HG02678 (cell line): Measurements from ENCODE around the gene KCNQ1.

ENCODE experiments used
- ATAC-seq: cut with Tn5 transposase; IDR thresholded peaks from one replicate; pipeline ENCODE4 v1.9.1; 2021; ENCODE audit warnings: mild to moderate bottlenecking, moderate library complexity; ENCODE audit not compliant: unreplicated experiment

Gene KCNQ1

DNA sequence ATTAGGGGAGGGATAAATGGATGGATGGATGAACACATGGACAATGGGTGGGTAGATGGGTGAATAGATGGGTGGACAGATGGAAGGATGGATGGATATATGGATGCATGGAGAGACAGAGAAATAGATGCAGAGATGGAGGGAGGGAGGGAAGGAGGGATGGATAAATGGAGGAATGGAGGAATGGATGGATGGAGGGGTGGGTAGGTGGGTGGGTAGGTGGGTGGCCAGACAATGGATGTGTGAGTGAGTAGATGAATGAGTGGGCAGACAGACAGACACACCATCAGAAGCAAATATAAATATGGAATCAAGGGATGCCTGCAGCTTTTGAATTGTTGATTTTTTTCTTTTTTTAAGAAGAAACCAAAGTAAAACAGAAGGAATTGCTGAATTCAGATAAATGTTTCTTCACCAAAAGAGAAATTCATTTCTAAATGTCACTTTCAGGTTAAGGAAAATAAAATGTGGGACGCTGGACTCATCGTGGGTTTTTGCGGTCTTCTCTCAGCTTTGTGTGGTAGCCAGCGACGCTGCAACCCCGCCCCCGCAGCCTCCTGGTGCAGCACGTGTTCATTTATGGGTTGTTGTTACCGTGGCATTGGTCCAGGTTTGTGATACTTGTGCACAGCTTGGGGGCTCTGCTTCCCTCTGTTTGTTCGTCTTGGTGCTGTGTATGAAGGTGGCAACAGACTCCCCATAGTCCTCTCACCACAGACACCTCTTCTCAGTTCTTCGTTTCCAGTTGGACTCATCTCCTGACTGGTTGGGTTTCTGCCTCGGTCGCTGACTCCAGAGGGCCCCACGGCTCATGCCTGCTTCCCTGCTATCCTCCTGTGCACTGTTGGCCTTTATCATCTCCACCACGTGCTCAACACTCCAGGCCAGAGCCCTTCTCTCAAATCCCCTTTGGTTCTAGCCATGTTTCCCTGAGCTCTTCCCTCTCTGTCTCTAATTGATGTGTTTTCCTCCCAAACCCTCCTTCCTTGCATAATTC lies 364.3 kb downstream of the KCNQ1 start:
- no peak for ATAC-seq

- ATAC-seq: no peak
Measured at GRCh38 chr11:2809854-2810253, 365.0 kb downstream of the KCNQ1 start.

GRCh38 chr11:2810411-2811205 lies 365.8 kb downstream of the KCNQ1 start:
- ATAC-seq: no peak

- no peak for ATAC-seq
Measured at GRCh38 chr11:2811206-2812091, 366.6 kb downstream of the KCNQ1 start.

DNA sequence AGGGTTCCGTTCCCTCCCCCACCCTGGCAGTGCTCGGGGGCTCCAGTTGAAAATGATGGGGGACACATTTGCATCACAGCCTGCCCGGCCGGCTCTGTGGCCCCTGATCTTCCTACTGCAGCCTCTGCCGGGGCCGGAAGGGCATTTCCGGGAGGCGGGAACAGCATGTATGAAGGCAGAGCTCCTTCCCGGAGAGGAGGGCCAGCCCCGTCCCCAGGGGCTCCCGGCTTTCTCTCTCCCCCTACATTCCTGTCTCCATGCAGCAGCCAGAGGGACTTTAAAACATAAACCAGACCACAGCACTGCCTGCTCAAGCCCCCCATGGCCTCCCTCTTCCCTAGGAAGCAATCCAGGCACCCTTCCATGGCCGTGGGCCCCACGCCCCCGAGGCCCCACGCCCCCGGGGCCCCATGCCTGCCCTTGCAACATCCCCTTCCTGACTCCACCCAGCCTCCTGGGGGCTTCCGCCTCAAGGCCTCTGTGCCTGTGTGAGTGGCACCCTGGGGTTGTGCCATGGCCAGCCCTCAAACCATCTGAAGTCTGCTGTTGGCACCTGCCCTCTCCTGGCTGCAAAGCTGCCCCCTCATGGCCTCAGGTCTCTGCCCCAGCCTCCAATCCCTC lies 367.7 kb downstream of the KCNQ1 start:
- ATAC-seq: no peak

GRCh38 chr11:2813141-2813908 lies 368.5 kb downstream of the KCNQ1 start:
- no peak for ATAC-seq

DNA sequence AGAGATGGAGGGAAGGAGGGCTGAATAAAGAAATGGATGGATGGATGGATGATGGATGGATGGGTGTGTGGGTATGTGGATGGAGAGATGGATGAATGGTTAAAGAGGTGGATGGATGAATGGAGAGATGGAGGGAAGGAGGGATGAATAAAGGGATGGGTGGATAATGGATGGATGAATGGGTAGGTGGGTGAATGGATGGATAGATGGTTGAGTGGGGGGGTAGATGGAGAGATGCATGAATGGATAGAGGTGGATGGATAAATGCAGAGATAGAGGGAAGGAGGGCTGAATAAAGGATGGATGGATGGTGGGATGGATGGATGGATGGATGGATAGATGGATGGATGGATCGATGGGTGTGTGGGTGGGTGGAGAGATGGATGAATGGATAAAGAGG lies 369.2 kb downstream of the KCNQ1 start:
- no peak for ATAC-seq

DNA sequence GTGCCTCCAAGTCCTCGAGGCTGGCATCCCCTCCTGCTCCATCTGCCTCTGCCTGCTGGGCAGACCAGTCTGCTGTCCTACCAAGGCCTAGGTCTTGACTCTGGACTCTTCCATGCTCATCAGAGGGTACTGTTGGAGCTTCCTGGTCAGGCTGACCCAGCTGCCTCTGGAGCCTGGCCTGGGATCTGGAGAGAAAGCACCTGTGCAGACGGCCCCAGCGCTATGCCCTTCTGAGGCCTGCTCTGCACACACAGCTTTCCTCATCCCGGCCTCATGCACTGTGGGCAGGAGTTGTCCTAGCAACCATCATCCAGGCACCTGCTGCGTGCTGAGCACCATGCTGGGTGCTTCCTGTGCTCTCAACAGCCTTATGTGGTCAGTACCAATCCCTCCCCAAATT lies 369.9 kb downstream of the KCNQ1 start:
- ATAC-seq: no peak

- no peak for ATAC-seq
Measured at GRCh38 chr11:2815762-2816496, 371.1 kb downstream of the KCNQ1 start.

DNA sequence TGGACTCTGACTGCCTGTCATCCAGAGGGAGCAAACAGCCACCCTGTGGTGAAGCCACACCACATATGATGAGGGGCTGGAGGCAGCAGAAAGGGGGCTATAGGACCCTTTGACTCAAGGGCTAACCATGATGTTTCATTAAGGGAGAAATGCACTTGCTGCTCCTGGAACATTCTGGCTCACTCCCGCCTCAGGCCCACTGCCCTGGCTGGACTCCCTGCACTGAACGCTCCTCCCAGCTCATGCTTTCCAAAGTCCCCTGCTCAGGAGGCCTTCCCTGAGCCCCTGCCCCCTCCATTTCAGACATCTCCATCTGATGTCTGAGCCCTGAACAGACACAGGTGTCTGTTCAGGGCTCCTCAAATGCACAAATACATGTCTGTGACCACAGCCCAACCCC lies 371.7 kb downstream of the KCNQ1 start:
- no peak for ATAC-seq

DNA sequence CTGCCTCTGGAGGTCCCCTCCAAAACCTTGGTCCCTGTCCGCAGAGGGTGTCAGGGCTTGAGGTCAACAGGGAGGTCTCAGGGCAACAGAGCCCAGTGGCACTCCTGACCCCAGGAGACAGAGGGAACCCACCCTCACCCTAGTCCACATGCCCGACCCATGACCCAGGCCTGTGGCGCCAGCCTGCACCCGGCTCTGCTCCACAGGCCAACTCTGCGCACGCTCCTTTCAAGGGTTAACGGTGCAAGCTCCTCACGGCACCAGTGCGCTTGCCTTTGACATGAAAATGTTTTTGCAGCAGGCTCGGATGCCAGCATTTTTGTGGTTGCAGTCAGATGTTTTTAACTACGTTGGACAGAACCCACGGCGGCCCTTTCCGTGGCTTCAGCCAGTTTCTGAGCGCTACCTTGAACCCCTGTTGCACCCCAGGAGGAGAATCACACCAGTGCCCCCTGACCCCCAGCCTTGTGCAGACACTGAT lies 372.2 kb downstream of the KCNQ1 start:
- ATAC-seq: no peak

- no peak for ATAC-seq
Measured at GRCh38 chr11:2817431-2817830, 372.6 kb downstream of the KCNQ1 start.

DNA sequence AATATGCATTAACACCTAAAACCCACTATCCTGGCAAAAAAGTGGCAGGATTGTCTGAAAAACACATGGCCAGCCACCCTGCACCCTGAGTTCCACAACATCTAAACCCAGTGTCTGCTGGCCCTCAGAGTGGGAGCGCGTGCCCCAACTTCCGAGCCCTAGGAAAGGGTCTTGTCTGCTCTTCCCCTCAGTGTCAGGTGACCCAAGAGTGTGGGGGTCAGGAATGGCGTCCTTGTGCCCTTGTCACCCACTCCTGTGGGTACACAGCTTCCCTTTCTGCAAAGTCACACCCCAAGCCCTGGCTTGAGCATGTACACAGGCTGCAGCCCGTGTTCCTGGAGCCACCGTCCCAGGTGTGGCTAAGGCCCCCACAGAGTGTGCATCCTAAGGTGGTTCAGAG lies 373.2 kb downstream of the KCNQ1 start:
- ATAC-seq: no peak

GRCh38 chr11:2818503-2818902 lies 373.7 kb downstream of the KCNQ1 start:
- no peak for ATAC-seq

DNA sequence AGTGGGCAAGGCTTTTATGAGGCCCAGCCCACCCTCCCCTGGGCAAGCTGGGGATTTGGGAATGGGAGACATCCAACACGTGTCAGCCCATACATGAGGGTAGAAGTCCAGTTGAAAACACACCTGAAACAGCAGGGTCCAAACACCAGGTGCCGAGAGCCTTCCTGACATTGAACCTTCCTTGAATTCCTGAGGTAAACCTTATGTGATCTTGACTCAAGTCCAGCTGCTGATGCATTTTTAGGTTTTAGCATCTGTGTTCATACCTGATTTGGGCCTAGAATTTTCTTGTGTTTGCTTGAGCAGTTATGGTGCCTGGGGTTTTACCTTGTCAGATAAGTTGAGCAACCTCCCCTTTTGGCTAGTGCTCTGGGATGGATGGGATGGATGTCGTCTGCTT lies 374.5 kb downstream of the KCNQ1 start:
- ATAC-seq: no peak

DNA sequence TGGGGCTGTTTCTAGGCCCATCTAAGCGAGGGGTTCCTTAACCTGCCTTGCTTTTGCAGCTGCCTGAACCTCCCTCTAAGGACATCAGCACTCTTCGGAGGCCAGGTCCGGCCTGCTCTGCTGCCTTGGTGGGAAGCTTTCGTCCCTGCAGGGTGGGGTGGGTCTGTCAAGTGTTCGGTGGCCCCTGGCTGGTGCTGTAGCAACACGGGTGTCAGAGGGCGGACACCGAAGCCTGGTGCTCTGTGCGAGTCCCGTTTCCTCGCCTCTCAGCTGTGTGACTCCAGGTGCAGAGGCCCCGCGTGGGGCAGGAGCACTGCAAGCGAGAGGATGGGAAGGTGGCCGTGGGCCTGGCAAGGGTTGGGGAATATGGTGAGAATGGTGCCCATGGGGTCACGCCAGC lies 376.2 kb downstream of the KCNQ1 start:
- no peak for ATAC-seq

DNA sequence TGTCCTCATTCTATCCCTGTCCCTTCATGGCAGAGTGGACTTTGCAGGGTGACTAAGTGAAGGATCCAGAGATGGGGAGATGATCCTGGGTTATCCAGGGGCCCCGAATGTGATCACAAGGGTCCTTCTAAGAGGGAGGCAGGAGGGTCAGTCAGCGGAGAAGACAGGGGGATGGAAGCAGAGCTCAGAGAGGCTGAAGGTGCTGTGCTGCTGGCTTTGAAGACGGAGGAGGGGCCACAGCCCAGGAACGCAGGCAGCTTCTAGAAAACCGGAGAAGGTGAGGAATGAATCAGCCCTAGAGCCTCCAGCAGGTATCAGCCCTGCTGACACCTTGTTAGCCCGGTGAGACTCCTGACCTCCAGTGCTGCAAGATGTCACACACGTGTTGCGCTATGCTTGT lies 377.1 kb downstream of the KCNQ1 start:
- no peak for ATAC-seq

GRCh38 chr11:2824851-2825250 lies 380.0 kb downstream of the KCNQ1 start:
- ATAC-seq: no peak
